K562 (cell line): Measurements from ENCODE around the gene USP20. TPM values are rescaled to one million over a fixed set of nuclear protein-coding genes. Genes with fewer than 3 reads are reported as not detected.

ENCODE experiments used
- ARNT ChIP-seq, 2 experiments: fragments of 450-650 bp; IDR thresholded peaks; 2 replicates each; pipeline ENCODE4 v1.6.1; 2016; ENCODE audit warnings: mild to moderate bottlenecking in 1 of 2
- BDP1 ChIP-seq: IDR thresholded peaks from 3 replicates; pipeline ENCODE4 v1.6.1; 2011; ENCODE audit not compliant: insufficient read length, insufficient read depth
- CBX3 ChIP-seq, 2 experiments: IDR thresholded peaks; 1 replicate in 1 of 2; 2 replicates in 1 of 2; pipeline ENCODE4 v1.6.1; 2012; ENCODE audit warnings: inconsistent platforms in 2 of 2, low read length in 2 of 2, borderline replicate concordance in 1 of 2, control low read depth in 1 of 2
- ELK3 ChIP-seq: fragments of 450-650 bp; formaldehyde crosslinking; IDR thresholded peaks from 2 replicates; pipeline ENCODE4 v1.4.0; 2020; ENCODE audit warnings: mild to moderate bottlenecking
- FOXJ3 ChIP-seq: sonication (generic); formaldehyde crosslinking; IDR thresholded peaks from 2 replicates; pipeline ENCODE4 v1.4.0; 2020; ENCODE audit warnings: mild to moderate bottlenecking, missing genetic modification reagents
- FOXP1 ChIP-seq: sonication (generic); formaldehyde crosslinking; IDR thresholded peaks from 2 replicates; pipeline ENCODE4 v1.8.0; 2022; ENCODE audit warnings: mild to moderate bottlenecking, missing genetic modification reagents
- FUS ChIP-seq: fragments of 200-400 bp; formaldehyde crosslinking; optimal IDR thresholded peaks from 2 replicates; pipeline ENCODE3; 2017; ENCODE audit warnings: low read depth, low read length
- HSF4 ChIP-seq: fragments of 250-450 bp; sonication (Bioruptor Pico); IDR thresholded peaks from 2 replicates; pipeline ENCODE4 v2.1.2; 2022; ENCODE audit warnings: mild to moderate bottlenecking, moderate library complexity, borderline replicate concordance
- IRF2 ChIP-seq: sonication (generic); formaldehyde crosslinking; IDR thresholded peaks from 2 replicates; pipeline ENCODE4 v1.8.1; 2022; ENCODE audit warnings: mild to moderate bottlenecking, missing genetic modification reagents
- KLF6 ChIP-seq: fragments of 250-450 bp; sonication (Bioruptor Pico); IDR thresholded peaks from 2 replicates; pipeline ENCODE4 v1.4.0; 2020; ENCODE audit warnings: mild to moderate bottlenecking, moderate library complexity, borderline replicate concordance
- L3MBTL2 ChIP-seq: fragments of 450-650 bp; IDR thresholded peaks from 2 replicates; pipeline ENCODE4 v1.6.1; 2016; ENCODE audit warnings: mild to moderate bottlenecking, moderate library complexity
- NR2F6 ChIP-seq: fragments of 450-650 bp; formaldehyde crosslinking; IDR thresholded peaks from 2 replicates; pipeline ENCODE4 v1.4.0; 2020; ENCODE audit warnings: mild to moderate bottlenecking
- NR3C1 ChIP-seq: sonication (generic); formaldehyde crosslinking; IDR thresholded peaks from 2 replicates; pipeline ENCODE4 v1.8.1; 2022; ENCODE audit warnings: missing genetic modification reagents
- SMARCA5 ChIP-seq: fragments of 450-650 bp; IDR thresholded peaks from 2 replicates; pipeline ENCODE4 v1.6.1; 2016
- STAT6 ChIP-seq: sonication (generic); formaldehyde crosslinking; IDR thresholded peaks from 2 replicates; pipeline ENCODE4 v1.8.1; 2023; ENCODE audit warnings: mild to moderate bottlenecking, missing genetic modification reagents
- TEAD2 ChIP-seq: fragments of 450-650 bp; IDR thresholded peaks from 2 replicates; pipeline ENCODE4 v1.6.1; 2016; ENCODE audit warnings: missing genetic modification characterization, control low read depth, missing compliant biosample characterization
- TFAM ChIP-seq: fragments of 250-450 bp; sonication (Bioruptor Pico); conservative IDR thresholded peaks from 2 replicates; pipeline ENCODE4 v1.5.0; 2021; ENCODE audit warnings: mild to moderate bottlenecking, moderate library complexity
- ZNF512 ChIP-seq: IDR thresholded peaks from 2 replicates; pipeline ENCODE4 v1.6.1; 2016; ENCODE audit warnings: missing genetic modification characterization, missing compliant biosample characterization
- ZNF699 ChIP-seq: fragments of 250-450 bp; sonication (Bioruptor Pico); IDR thresholded peaks from 2 replicates; pipeline ENCODE4 v1.8.0; 2021; ENCODE audit warnings: mild to moderate bottlenecking, moderate library complexity; ENCODE audit not compliant: insufficient replicate concordance
- ZNF75A ChIP-seq: fragments of 450-650 bp; formaldehyde crosslinking; IDR thresholded peaks from 2 replicates; pipeline ENCODE4 v1.4.0; 2020; ENCODE audit warnings: mild to moderate bottlenecking
- polyA plus RNA-seq, 8 experiments: library from polyadenylated mRNA; depleted of rRNA in 4 of 8; stranded (reverse) in 5 of 8; unstranded in 3 of 8; fragments of >200 nt; fragmentation: Nextera tagmentation in 2 of 8; fragmentation: Illumina TruSeq in 1 of 8; extraction: Ambion mirVana in 2 of 8; extraction: Trizol in 1 of 8; gene quantifications; 2 replicates each; pipeline versions ENCODE4 v1.2.1 to v1.2.3, GENCODE V29; 2011 to 2014; ENCODE audit warnings: inconsistent platforms in 1 of 8, missing spikeins in 1 of 8
- total RNA-seq, 7 experiments: library from RNA; depleted of rRNA in 6 of 7; stranded (reverse); fragments of >200 nt in 6 of 7; fragmentation: Illumina TruSeq in 2 of 7; extraction: Trizol in 2 of 7; gene quantifications; 2 replicates each; pipeline versions ENCODE4 v1.2.1 to v1.2.3, GENCODE V29; 2011 to 2021; ENCODE audit warnings: low replicate concordance in 1 of 7
- TF ChIP-seq, protein P1 (sequence below): fragments of 200-800 bp; sonication (Bioruptor generic); IDR thresholded peaks from 2 replicates; pipeline ENCODE4 v1.6.1; 2017; ENCODE audit warnings: missing genetic modification characterization, missing compliant biosample characterization
- TF ChIP-seq, protein P2 (sequence below): fragments of 450-650 bp; IDR thresholded peaks from 2 replicates; pipeline ENCODE4 v1.6.1; 2016

USP20 gene
- total and polyA plus RNA-seq, 9 of the 15 experiments (the other 6 are each of a cell fraction or from before 2014, with no cell fraction given) = 1.9 to 136 (median 49.1) TPM

DNA sequence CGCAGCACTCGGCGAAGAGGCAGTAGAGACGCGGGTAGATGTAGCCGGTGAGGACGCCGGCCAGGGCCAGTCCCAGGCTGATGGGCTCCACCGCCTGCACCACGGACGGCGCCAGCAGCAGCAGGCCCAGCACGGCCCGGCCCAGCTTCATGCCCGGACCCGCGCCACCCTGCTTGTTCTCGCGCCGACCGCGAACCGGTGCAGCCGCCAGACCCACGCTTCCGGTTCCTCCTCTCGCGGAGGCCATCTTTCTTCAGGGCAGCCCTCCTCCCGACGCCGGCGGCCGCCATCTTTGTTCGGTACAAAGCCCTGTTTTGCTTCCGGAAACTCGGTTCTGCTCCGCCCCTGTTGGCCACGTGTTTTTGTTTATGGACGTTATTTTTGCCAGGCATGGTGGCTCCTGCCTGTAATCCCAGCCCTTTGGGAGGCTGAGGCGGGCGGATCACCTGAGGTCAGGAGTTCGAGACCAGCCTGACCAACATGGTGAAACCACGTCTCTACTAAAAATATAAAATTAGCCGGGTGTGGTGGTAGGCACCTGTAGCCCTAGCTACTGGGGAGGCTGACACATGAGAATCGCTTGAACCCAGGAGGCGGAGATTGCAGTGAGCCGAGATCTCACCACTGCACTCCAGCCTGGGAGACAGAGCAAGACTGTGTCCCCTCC, 11.2 kb upstream of the USP20 start, which contains the start of gene TOR1A (continued):
- TF ChIP-seq ELK3 (no peak), STAT6 (CRISPR knock-in tag) (peak; percentile 95), ZNF512 (tag) (no peak), ZNF699 (CRISPR knock-in tag) (no peak), NR2F6 (CRISPR knock-in tag) (peak; percentile 61; the same call in 1 of the 2 replicates), TFAM (CRISPR knock-in tag) (no peak), FOXP1 (CRISPR knock-in tag) (peak; percentile 90), BDP1 (no peak), L3MBTL2 (peak; percentile 86), IRF2 (no peak), ARNT (IDR thresholded peaks at IDR 0.05) (peak in 1 of 2 experiments; percentile 90; a peak in 2 of 4 replicates), CBX3 (IDR thresholded peaks at IDR 0.05; ENCODE audit: borderline replicate concordance in 1 of 2, low read length in 2 of 2) (peak in 1 of 2 experiments; percentile 76; a peak in 2 of 3 replicates), SMARCA5 (no peak), TEAD2 (tag) (no peak), NR3C1 (CRISPR knock-in tag) (no peak), HSF4 (CRISPR knock-in tag) (no peak), FOXJ3 (CRISPR knock-in tag) (no peak), ZNF75A (CRISPR knock-in tag) (no peak), FUS (no peak), KLF6 (CRISPR knock-in tag) (peak; percentile 84; the same call in 1 of the 2 replicates)
- TF ChIP-seq, protein P1, sequence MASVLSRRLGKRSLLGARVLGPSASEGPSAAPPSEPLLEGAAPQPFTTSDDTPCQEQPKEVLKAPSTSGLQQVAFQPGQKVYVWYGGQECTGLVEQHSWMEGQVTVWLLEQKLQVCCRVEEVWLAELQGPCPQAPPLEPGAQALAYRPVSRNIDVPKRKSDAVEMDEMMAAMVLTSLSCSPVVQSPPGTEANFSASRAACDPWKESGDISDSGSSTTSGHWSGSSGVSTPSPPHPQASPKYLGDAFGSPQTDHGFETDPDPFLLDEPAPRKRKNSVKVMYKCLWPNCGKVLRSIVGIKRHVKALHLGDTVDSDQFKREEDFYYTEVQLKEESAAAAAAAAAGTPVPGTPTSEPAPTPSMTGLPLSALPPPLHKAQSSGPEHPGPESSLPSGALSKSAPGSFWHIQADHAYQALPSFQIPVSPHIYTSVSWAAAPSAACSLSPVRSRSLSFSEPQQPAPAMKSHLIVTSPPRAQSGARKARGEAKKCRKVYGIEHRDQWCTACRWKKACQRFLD (CRISPR knock-in tag) = peak; percentile 98
- TF ChIP-seq, protein P2, sequence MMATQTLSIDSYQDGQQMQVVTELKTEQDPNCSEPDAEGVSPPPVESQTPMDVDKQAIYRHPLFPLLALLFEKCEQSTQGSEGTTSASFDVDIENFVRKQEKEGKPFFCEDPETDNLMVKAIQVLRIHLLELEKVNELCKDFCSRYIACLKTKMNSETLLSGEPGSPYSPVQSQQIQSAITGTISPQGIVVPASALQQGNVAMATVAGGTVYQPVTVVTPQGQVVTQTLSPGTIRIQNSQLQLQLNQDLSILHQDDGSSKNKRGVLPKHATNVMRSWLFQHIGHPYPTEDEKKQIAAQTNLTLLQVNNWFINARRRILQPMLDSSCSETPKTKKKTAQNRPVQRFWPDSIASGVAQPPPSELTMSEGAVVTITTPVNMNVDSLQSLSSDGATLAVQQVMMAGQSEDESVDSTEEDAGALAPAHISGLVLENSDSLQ = peak; percentile 18; the same call in 1 of the 2 replicates
